ENCODE measurements around the gene ZFAND3. TPM values are rescaled to one million over a fixed set of nuclear protein-coding genes. Genes with fewer than 3 reads are reported as not detected.
A peak's percentile ranks its signal among the peaks of the same experiment; 100 is the strongest.

The ZFAND3 gene
- total and polyA plus RNA-seq, 8 donors = 65.9 to 125 (median 118) TPM

GRCh38 chr6:38153076-38153797 is 333.7 kb downstream of the ZFAND3 start:
- intact Hi-C loops (cut with DNase I) = no loop called here
- TF ChIP-seq, protein P1, sequence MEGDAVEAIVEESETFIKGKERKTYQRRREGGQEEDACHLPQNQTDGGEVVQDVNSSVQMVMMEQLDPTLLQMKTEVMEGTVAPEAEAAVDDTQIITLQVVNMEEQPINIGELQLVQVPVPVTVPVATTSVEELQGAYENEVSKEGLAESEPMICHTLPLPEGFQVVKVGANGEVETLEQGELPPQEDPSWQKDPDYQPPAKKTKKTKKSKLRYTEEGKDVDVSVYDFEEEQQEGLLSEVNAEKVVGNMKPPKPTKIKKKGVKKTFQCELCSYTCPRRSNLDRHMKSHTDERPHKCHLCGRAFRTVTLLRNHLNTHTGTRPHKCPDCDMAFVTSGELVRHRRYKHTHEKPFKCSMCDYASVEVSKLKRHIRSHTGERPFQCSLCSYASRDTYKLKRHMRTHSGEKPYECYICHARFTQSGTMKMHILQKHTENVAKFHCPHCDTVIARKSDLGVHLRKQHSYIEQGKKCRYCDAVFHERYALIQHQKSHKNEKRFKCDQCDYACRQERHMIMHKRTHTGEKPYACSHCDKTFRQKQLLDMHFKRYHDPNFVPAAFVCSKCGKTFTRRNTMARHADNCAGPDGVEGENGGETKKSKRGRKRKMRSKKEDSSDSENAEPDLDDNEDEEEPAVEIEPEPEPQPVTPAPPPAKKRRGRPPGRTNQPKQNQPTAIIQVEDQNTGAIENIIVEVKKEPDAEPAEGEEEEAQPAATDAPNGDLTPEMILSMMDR (IDR thresholded peaks at IDR 0.05) = no peak
- DNase-seq (no peak), ATAC-seq (no peak)
- Histone ChIP-seq H3K27me3 (no peaks in the 10 kb centered on the region), H3K4me3 (no peak overlapping the region), H3K9me3 (no peaks in the 10 kb centered on the region), H3K36me3 (peaks cover 0 to 36% of the 10 kb centered on the region in 2 donors), H3K4me1 (peaks cover 3 to 40% of the 10 kb centered on the region in 2 donors), H3K27ac (no peak overlapping the region)

DNA sequence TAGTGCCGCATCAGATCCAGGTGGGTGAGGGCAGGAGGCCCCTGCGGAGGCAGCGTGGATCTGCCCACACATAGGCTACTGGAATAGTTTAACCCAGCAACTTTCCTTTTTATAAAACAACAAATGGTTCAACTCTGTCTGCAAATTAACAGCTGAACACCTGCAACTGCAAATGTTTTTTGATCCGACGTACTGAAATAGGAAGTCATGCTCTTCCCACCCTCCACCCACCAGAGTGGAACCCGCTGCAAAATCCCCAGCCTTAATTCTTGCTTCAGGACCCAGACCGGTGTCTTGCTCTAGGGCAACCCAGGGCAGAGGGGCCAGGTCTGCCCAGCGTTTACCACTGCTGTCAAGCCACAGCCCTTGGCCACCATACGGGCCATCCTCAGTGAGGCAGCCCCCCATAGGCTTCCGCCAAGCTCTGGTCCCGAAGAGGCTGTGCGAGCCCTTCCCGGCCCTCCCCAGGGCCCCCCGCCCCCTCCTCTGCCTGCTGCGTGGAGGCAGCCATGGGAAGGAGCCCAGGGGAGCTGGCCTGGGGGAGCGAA is 334.3 kb downstream of the ZFAND3 start:
- Histone ChIP-seq H3K4me3 (no peak overlapping the region), H3K27me3 (no peaks in the 10 kb centered on the region), H3K9me3 (no peaks in the 10 kb centered on the region), H3K4me1 (peaks cover 3 to 36% of the 10 kb centered on the region in 2 donors), H3K27ac (peak overlapping the region in 1 of 2 donors; percentile 63), H3K36me3 (peaks cover 0 to 36% of the 10 kb centered on the region in 2 donors)
- ATAC-seq (no peak), DNase-seq (no peak)
- TF ChIP-seq, protein P1 (IDR thresholded peaks at IDR 0.05) = no peak
- intact Hi-C loops (cut with DNase I) = no loop called here

DNA sequence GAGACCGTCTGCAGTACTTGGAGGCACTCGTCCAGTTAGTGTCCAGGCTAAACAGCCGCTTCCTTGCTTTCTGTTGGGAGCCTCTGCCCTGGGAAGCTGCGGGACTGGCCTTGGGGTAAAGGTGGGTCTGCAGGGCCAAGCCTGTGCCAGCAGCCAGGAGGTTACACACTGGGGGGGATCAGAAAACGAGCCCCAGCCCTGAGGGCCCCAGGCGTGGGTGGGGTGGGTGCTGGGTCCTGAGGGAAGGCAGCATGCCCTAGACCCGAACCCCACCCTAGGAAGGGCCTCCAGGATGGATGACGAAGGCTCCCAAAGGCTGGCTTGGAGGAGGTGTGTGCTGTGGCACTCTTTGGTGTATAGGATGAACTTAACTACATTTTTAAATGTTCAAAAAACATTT is 335.2 kb downstream of the ZFAND3 start:
- ATAC-seq = no peak
- H3K27ac ChIP-seq = peak overlapping the region in 1 of 2 donors; percentile 63
- DNase-seq = no peak

DNA sequence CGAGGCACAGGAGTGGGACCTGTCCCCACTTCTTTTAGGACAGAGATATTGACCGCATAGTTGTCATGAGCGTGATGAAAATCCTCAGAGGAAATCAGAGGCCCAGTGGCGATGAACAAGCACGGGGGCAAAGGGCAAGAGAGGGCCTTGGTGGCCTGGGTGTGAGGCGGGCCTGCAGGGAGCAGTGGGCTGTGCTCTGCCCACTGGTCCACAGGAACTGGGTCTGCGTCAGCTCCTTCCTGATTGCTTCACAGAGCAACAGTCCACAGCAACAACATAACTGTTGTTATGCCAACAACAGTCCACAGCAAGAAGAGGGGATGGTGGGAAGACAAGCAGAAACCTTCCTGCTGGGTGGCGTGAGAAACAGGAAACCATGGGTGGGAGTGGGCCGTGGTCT is 335.6 kb downstream of the ZFAND3 start:
- peak overlapping the region in 1 of 2 donors; percentile 63 for H3K27ac ChIP-seq
- intact Hi-C loops (cut with DNase I) = no loop called here
- ATAC-seq = peak; percentile 59

More for the DNA sequence above, 335.2 kb downstream of the ZFAND3 start:
- H3K4me3 ChIP-seq = no peak overlapping the region
- H3K27me3 ChIP-seq = no peaks in the 10 kb centered on the region
- intact Hi-C loops (cut with DNase I) = no loop called here
- peaks cover 0 to 36% of the 10 kb centered on the region in 2 donors for H3K36me3 ChIP-seq
- peaks cover under 1 to 29% of the 10 kb centered on the region in 2 donors for H3K4me1 ChIP-seq
- no peaks in the 10 kb centered on the region for H3K9me3 ChIP-seq
- TF ChIP-seq, protein P1 (IDR thresholded peaks at IDR 0.05) = no peak

More for the DNA sequence above, 335.6 kb downstream of the ZFAND3 start:
- Histone ChIP-seq H3K27me3 (no peaks in the 10 kb centered on the region), H3K4me3 (no peak overlapping the region), H3K4me1 (peaks cover 0 to 26% of the 10 kb centered on the region in 2 donors), H3K36me3 (peaks cover 0 to 36% of the 10 kb centered on the region in 2 donors), H3K9me3 (no peaks in the 10 kb centered on the region)
- TF ChIP-seq, protein P1 (IDR thresholded peaks at IDR 0.05) = no peak
- DNase-seq = peak in 3 of 4 donors; percentile 26 to 68 (median 57)
